Dedifferentiated amniotic fluid mesenchymal stem cell (primary cell): ENCODE measurements around the gene CMTM6.
"Not testable (repeated sequence)": the region's sequence is repeated elsewhere in the genome, so short reads cannot be mapped to it uniquely, and the experiment has no call there.

ENCODE experiments used
- DNase-seq: peaks from one replicate; pipeline ENCODE4 v3.0.0-alpha.2; 2016; ENCODE audit errors: extremely low spot score

CMTM6 gene

GRCh38 chr3:32447865-32448400 is 54.7 kb downstream of the CMTM6 start:
- DNase-seq, result no peak

GRCh38 chr3:32443478-32443877 is 59.2 kb downstream of the CMTM6 start:
- DNase-seq, result peak; percentile 24

GRCh38 chr3:32442766-32443165 is 59.9 kb downstream of the CMTM6 start:
- DNase-seq, result no peak

GRCh38 chr3:32440611-32441350 is 61.9 kb downstream of the CMTM6 start:
- no peak for DNase-seq

- DNase-seq, result not testable (repeated sequence)
These were observed 63.2 kb downstream of the CMTM6 start for GRCh38 chr3:32439421-32439820.

- no peak for DNase-seq
These were observed 63.9 kb downstream of the CMTM6 start for GRCh38 chr3:32438596-32439344.

- no peak for DNase-seq
These were observed 64.8 kb downstream of the CMTM6 start for GRCh38 chr3:32437896-32438295.

GRCh38 chr3:32436816-32437189 is 65.8 kb downstream of the CMTM6 start:
- DNase-seq, result no peak

- DNase-seq, result no peak
These were observed 66.5 kb downstream of the CMTM6 start for GRCh38 chr3:32435911-32436815.

GRCh38 chr3:32434206-32434605 is 68.4 kb downstream of the CMTM6 start:
- DNase-seq, result no peak

GRCh38 chr3:32432711-32433530 is 69.7 kb downstream of the CMTM6 start:
- no peak for DNase-seq

GRCh38 chr3:32432045-32432710 is 70.5 kb downstream of the CMTM6 start:
- no peak for DNase-seq

- no peak for DNase-seq
These were observed 71.2 kb downstream of the CMTM6 start for GRCh38 chr3:32431481-32431880.
